HG03095 (cell line): ENCODE data around the gene TGFBRAP1.

Source experiments
- ATAC-seq: cut with Tn5 transposase; IDR thresholded peaks from one replicate; pipeline ENCODE4 v1.9.1; 2021; ENCODE audit warnings: moderate library complexity; ENCODE audit not compliant: unreplicated experiment

TGFBRAP1 gene

DNA sequence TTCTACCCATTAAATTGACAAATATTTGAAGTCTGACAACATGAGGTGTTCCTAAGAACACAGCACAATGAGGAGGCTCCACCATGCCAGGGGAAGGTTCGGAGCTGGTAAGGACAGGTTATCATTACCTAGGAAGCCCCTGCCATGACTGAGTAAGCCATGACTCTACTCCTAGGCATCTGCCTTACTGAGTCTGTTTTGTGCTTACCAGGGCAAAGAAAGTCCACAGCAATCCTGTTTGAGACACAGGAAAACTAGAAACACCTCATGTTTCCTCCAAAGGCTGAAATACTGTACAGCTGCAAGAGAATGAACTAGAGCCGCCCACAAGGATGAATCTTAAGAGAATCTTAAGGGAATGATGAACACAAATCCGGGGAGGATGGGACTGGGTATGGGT is 11.6 kb downstream of the TGFBRAP1 start:
- no peak for ATAC-seq

DNA sequence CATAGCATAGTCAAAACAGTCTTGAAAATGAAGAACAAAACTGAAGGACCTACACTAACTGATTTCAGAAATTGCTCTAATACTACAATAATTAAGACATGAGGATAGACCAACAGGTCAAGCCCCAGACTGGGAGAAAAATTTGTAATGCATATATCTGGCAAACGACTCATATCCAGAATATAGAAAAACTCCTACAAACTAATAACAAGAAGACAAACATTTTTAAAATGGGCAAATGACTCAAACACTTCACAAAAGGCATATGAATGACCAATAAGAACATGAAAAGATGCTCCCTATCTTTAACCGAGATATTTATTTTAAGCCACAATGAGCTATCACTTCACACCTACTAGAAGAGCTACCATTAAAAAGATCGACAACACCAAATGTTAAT is 14.2 kb downstream of the TGFBRAP1 start:
- ATAC-seq = peak; percentile 56

DNA sequence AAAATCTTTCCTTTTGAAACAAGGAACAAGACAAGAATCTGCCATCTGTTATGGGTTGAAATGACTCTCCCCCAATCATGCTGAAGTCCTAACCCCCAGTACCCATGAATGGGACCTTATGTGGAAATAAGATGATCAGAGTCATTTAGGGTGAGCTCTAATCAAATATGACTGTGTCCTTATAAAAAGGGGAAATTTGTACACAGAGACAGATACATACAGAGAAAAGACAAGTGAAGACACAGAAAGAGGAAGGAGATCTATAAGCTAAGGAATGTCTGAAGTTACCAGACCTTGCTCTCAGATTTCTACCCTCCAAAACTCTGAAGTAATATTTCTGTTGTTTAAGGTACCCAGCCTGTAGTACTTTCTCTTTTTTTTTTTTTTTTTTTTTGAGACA is 15.7 kb downstream of the TGFBRAP1 start:
- no peak for ATAC-seq

DNA sequence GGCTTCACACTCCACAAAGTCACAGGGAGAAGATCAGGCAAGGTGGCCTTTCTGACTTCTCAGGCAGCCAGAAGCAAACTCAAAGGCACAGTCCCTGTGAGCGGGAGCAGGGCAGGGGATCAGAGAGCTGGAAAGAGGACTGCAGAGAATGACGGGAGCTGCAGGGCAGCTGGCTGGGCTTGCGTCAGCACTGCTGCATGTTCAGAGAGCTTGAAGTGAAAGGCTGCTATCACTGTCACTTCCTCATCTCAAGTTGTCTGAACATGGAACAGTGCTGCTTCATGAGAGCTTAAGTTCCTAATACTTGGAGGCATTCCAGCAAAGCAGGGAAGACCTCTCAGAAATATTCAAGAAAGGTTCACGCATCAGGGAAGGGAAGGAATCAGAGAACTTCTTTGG is 20.4 kb downstream of the TGFBRAP1 start:
- no peak for ATAC-seq

DNA sequence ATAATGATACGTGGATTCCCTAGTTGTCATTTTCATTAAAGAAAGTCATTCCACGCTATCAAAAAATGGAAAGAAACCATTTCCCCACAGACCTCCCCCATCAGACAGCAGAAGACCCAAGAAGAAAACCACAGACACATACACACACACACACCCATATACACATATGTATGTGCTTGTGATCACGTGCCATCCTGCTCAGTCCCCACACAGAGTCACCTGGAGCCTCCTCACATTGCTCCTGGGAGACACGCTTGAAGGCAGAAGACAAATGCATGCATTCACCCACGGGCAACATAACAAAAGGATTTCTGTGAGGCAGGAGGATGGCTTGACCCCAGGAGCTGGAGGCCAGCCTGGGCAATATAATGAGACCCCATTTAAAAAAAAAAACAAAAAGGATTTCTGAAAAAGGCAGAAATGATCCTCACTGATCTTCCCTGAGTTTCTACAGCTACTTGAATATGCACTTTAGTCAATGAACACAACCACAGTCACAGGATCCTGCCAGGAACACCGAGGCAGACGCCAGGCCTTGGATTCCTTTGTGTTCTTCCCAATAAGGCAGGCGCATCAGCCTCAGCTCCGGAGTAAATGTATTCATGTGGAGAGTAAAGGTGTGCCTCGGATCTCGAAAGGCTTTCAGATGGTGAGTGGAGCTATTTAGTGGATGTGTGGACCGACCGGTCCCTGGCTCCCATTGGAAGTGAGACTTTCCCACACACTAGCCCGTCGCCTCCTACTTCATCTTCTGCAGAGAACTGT is 21.0 kb downstream of the TGFBRAP1 start:
- ATAC-seq = no peak

DNA sequence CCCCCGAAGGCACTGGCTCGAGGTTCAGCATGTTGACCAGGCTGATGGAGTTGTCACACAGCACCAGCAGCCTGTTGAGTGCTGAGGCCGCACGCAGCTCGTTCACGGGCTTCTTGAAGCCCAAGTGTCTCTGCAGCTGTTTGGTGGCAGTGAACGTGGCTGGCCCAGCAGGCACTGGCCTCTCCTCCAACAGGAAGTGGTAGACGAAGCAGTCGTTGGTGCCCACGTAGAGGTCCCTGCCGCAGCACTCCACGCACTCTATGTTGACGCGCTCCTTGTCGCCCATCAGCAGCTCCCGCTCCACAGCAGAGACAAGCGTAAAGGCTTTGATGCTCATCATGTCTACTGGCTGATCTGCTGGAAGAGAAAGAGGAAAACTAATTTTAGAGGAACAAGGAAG is 21.6 kb downstream of the TGFBRAP1 start:
- no peak for ATAC-seq

DNA sequence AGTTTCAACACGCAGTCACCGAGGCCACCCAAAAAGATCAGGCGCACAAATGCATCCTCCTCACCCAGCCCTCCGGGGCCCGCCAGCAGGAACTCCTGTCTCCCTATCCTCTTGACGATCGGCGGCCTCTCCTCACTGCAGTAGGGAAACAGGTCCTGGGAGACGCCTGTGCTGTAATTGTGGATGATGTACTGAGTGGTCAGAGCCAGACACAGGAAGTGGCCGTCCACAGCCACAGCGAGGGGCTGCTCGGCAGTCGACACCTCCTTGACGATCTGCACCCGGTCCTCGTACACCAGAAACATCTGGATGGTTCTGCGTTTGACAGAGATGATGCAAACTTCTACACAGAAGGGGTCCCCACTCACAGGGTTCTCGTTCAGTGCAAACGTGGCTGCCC is 22.0 kb downstream of the TGFBRAP1 start:
- no peak for ATAC-seq

DNA sequence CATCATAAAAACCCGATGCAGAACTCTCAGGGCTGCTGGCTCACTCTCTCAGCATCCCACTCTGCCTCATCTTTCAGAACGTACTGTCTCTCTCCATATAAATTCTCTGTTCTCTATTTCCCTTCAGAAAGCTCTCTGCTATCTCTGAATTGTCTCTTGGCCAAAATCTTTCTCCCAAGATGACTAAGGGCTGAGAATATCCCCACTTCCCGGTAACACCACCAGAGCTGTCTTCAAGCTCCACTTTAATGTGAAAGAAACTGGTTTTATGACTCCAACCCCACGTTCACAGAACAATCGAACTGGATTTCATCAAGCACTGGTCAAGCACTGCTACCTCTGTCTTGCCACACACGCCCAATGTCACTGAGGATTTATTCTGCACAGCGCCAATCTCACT is 22.4 kb downstream of the TGFBRAP1 start:
- ATAC-seq = no peak

DNA sequence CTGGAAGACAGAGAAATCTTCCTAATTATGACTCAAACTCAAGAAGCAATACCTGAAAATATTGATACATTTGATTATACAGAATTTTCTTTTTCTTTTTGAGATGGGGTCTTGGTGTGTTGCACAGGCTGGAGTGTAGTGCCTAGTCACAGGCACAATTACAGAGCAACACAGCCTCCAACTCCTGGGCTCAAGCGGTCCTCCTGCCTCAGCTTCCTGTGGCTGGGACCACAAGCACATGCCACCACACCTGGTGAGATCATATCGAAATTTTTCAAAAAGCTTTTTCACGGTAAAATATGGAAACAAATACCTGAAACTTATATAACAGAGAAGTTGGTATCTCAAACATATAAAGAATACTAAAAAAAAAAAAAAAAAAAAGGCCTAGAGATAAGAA is 27.9 kb downstream of the TGFBRAP1 start:
- ATAC-seq = no peak

DNA sequence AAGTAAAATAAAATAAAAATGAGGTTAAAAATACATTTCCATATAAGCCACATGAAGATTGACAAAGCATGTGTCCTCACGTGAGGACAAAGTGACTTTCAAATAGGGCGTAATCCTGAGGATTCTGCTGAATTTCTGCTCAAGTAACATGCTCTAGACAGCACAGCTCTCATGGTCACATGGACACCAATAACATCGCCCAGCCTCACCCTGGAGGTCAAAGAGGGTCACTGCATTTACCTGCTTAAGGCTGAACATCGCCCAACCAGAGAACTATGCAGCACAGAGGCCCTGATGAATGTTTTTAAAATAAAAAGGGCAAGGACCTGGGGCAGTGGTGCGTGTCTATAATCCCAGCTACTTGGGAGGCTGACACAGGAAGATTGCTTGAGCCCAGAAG is 30.2 kb downstream of the TGFBRAP1 start:
- ATAC-seq = no peak

DNA sequence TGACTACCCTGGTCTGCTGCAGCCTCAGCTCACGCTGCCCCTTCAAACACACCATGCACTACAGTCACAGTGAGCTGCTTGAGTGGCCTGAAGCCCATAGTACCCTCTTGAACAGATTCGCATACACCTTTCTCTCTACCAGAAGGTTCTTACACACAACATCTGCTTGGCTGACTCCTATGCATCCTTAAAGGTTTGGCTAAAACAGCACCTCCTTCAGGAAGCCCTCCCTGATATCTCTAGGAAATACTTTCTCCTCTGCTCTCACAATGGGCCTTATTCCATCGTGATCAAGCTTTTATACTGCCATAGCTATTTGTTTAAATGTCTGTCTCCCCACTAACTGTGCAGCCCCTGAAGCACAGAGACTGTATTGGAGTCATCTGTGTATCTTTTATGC is 31.5 kb downstream of the TGFBRAP1 start:
- no peak for ATAC-seq

DNA sequence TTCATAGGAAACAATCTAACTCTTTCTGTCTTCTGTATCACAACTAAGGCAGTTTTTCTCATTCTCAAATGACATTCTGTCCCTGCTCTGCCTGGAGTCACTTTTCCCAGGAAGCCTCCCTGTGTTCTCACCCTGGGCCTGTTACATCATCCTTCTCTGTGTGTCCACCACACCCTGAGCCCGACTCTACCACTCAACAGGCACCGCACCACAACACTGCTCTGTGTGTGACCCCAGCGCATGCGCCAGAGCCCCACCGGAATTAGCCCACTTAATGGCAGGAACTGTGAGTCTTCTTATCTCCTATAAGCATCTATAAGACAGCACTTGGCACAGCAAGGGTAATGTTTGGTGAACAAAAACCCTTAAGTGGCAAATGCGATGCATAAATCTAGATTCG is 32.3 kb downstream of the TGFBRAP1 start:
- no peak for ATAC-seq

DNA sequence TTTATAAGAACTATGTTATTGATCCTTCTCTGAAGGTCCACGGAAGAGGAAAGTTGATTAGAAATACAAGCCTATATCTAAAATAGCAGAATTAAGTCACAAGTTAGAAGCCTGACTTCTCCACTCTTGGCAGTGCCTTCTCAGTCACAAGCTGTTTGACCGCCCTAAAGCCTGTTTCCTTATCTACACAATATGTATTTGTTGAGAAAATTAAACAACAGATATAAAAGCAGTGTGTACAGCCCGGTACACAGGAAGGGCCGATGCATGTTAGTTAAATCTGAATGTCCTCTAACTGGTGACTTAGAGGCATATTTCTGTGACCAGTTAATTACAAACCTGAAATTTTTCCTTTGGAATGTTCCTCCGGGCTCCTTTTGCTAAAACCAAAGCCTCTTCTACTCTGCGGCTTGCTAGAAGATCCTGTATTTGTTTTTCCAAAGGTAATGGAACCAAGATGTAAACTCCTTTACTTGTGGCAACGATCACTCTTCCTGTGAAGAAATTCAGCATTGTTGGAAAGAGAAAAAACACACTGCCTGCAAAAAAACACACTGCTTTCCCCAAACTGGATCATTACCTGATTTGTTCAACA is 33.4 kb downstream of the TGFBRAP1 start:
- ATAC-seq = no peak

DNA sequence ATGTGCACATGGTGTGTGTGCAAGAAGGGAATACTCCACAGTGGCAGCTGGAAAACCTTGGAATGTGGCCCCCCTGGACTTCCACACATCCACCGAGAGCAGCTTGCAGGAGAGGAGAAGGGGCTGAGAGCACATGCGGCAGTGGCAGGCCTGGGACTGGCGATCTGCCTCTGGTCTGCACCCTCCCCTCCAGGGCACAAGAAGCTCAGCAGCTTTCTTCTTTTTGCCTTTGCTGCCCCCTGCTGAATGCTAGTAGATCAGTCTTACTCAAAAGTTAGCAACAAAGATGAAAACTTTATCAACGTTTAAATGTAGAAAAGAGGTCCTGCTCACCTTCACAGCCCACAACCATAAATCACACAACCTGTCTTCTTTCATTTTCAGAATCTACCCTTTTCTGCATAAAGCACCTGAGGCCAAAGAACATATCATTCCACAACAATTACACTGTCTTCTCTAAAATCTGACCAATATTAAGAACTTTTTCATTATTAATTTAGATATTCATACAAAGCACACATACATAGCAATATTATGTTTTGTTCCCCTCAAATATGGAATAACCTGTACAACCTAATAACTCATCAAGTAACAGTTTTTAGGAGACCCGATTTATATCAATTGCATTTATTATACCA is 34.6 kb downstream of the TGFBRAP1 start:
- peak; percentile 69 for ATAC-seq

DNA sequence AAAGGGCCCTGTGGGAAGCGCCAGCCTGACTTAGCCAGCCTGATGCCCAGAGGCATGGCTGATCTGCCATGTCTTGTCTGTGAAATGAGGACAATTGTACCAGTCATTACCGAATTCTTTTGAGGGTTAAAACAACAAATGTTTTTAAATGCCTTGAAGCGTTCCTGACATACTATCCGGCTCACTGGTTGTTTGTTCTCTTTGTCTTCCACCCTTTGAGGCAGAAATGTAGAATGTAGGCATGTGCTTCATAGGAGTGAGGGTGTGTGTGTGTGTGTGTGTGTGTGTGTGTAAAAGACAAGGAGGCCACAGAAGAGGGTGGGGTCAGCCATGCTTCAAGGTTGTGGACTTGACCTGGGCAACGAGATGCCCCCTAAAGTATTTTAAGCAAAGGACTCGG is 35.5 kb downstream of the TGFBRAP1 start:
- ATAC-seq = no peak

DNA sequence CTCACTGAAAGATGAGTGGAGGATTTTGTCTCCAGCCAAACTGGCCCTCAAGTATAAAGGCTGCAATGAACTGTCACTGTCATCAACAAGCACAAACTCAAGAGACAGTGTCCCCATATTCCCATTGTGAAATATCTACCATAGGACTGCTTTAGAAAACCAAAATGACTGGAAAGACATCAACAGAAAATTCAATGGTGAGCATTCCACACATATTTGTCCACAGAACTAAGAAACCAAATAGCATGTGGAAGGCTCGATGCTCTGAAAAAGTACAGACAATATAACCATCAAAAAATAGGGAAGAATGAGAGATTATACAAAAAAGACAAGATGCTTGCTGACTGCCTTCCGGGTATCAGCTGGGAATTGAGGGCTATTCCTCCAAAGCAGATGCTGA is 37.6 kb downstream of the TGFBRAP1 start:
- ATAC-seq = no peak

DNA sequence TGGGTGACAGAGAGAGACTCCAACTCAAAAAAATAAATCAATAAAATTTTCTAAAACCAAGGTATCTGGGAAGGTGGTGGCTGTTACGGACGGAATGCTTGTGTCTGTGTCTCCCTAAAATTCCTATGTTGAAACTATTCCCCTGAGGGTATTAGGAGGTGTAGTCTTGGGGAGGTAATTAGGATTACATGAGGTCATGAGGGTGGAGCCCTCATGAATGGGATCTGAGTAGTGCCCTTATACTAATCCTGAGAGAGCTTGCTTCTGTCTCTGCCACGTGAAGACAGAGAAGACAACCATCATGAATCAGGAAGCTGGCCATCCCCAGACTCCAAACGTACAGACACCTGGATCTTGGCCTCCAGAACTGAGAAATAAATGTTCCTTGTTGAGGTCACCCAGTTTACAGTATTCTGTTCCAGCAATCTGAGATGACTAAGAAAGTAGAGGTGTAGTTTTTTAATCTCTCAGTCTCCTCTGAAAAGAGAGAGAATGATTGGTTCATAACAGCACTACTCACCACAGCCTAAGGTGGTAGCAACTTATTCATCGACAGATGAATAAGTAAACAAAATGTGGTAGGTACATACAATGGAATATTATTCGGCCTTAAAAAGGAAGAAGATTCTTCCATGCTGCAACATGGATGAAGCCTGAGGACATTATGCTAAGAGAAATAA is 38.4 kb downstream of the TGFBRAP1 start:
- no peak for ATAC-seq

DNA sequence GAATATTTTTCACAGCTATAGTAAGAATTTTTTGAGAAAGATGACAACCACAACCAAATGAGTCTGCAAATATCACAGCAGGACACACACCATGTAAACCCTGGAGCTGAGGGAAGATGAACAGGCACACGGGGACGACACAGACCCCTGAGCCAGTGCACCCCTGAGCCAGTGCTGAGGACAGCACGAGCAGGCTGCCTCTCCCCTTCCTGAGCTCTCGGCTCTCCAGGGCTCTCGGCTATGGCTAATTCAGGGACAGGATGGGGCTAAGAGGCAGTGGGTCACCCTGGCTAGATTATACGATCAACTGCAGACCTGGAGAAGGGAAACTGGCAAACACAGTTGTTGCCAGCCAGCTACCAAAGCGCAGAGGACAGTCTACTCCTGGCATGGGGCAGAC is 41.4 kb downstream of the TGFBRAP1 start:
- no peak for ATAC-seq

DNA sequence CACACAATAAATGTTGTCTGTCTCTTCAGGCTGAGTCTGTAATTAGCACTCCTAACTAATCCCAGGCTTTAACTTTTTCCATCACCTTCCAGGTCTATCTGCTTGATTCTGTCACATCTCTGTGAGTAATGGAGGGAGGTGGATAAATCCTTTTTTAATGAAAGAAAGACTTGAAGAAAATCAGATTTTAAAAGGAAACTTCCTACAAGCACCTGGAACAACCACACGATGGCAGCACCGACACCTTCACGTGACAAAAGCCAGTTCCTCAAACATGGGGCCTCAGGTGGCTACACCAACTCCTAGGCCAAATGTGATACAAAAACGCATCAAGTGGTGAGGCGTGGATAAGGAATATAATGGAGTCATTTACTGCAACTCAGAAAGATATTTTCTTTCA is 41.8 kb downstream of the TGFBRAP1 start:
- no peak for ATAC-seq

DNA sequence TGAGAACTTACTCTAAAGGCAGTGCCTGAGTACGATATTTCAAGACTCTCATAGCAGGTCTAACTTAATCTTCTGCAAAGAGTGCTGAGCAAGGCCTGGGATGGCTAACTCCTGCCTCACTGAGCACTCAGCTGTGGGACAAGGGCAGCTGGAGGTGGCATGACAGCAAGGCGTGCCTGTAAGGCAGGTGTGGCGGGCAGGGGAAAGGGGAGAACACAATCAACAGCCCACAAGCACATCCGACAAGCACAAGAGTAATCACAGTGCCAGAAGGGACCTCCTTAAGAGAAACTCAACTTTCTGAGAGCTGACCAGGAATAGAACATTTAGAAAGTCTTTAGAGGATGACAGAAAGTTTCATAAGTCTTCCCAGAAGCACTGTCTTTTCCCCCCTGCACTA is 46.0 kb downstream of the TGFBRAP1 start:
- ATAC-seq = no peak

DNA sequence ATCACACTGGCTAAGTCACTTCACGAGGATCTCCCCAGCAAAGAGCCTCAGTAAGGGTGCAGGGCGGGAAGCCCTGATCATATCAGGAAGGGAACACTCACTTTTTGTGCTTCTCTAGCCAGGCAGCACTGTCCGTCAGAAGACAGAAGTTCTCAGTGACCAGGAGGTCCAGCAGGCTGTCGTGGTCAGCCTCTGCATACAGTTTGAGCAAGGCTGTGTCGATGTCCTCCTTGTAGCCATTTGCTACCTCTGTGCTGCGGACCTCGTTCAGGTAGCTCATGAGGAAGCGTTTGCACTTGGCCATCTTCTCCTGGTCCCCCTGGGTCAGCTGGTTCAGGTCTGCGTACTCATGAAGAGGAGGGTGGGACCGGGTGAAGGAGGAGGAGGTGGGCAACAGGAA is 49.3 kb downstream of the TGFBRAP1 start:
- no peak for ATAC-seq

DNA sequence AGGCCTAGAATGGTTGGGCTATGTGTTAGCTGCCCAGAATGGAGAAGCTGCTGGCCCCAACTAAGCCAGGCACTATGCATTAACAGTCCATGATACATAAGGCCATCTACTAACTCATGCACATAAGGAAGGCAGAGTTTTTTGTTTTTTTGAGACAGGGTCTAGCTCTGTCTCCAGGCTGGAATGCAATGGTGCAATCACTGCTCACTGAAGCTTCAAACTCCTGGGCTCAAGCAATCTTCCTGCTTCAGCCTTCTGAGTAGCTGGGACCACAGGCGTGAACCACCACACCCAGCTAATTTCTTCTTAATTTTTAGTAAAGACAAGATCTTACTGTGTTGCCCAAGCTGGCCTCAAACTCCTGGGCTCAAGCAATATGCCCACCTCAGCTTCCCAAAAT is 50.4 kb downstream of the TGFBRAP1 start:
- no peak for ATAC-seq
